ENCODE data around the gene EXO1.
"Not testable (repeated sequence)": the region's sequence is repeated elsewhere in the genome, so short reads cannot be mapped to it uniquely, and the experiment has no call there.

Gene EXO1

GRCh38 chr1:241837416-241837815 lies 10.6 kb upstream of the EXO1 start:
- DNase-seq, result no peak

- DNase-seq, result no peak
Measured at GRCh38 chr1:241837901-241838300, 10.1 kb upstream of the EXO1 start.

- DNase-seq, result no peak
Measured at GRCh38 chr1:241838897-241839296, 9.1 kb upstream of the EXO1 start.

- no peak for DNase-seq
Measured at GRCh38 chr1:241839369-241839979, 8.5 kb upstream of the EXO1 start.

- no peak for DNase-seq
Measured at GRCh38 chr1:241840164-241840563, 7.8 kb upstream of the EXO1 start.

GRCh38 chr1:241841691-241842090 lies 6.3 kb upstream of the EXO1 start:
- DNase-seq, result no peak

- no peak for DNase-seq
Measured at GRCh38 chr1:241842565-241842964, 5.4 kb upstream of the EXO1 start.

GRCh38 chr1:241844593-241844992 lies 3.4 kb upstream of the EXO1 start:
- DNase-seq, result no peak

GRCh38 chr1:241846375-241846774 lies 1.6 kb upstream of the EXO1 start:
- DNase-seq, result no peak

- no peak for DNase-seq
Measured at GRCh38 chr1:241846862-241847539, 1.0 kb upstream of the EXO1 start.

GRCh38 chr1:241847540-241847795 lies 536 bp upstream of the EXO1 start:
- no peak for DNase-seq

GRCh38 chr1:241848686-241849344 lies 811 bp downstream of the EXO1 start:
- no peak for DNase-seq

GRCh38 chr1:241849345-241849695 lies 1.3 kb downstream of the EXO1 start:
- no peak for DNase-seq

GRCh38 chr1:241855545-241856140 lies 7.6 kb downstream of the EXO1 start:
- DNase-seq, result not testable (repeated sequence)

- DNase-seq, result no peak
Measured at GRCh38 chr1:241857131-241857530, 9.1 kb downstream of the EXO1 start.

GRCh38 chr1:241860922-241861321 lies 12.9 kb downstream of the EXO1 start:
- DNase-seq, result no peak

GRCh38 chr1:241869022-241869421 lies 21.0 kb downstream of the EXO1 start:
- DNase-seq, result no peak

GRCh38 chr1:241870336-241870735 lies 22.3 kb downstream of the EXO1 start:
- no peak for DNase-seq

- DNase-seq, result no peak
Measured at GRCh38 chr1:241870746-241871430, 22.9 kb downstream of the EXO1 start.

- DNase-seq, result no peak
Measured at GRCh38 chr1:241881440-241881839, 33.4 kb downstream of the EXO1 start.

- DNase-seq, result no peak
Measured at GRCh38 chr1:241883159-241883558, 35.2 kb downstream of the EXO1 start.

- DNase-seq, result no peak
Measured at GRCh38 chr1:241888232-241888631, 40.2 kb downstream of the EXO1 start.

GRCh38 chr1:241891296-241891695 lies 43.3 kb downstream of the EXO1 start:
- DNase-seq, result no peak

- DNase-seq, result no peak
Measured at GRCh38 chr1:241894016-241894415, 46.0 kb downstream of the EXO1 start.

All from eye (tissue), 1 donor.